ENCODE results near the gene CELF3.
"Not testable (repeated sequence)": the region's sequence is repeated elsewhere in the genome, so short reads cannot be mapped to it uniquely, and the experiment has no call there.

The CELF3 gene

GRCh38 chr1:151693057-151693651 is 23.4 kb downstream of the CELF3 start:
- DNase-seq, result no peak

GRCh38 chr1:151692226-151692625 is 24.4 kb downstream of the CELF3 start:
- DNase-seq, result no peak

GRCh38 chr1:151689494-151689893 is 27.1 kb downstream of the CELF3 start:
- no peak for DNase-seq

GRCh38 chr1:151686561-151686960 is 30.0 kb downstream of the CELF3 start:
- DNase-seq, result no peak

- no peak for DNase-seq
Measured at GRCh38 chr1:151684128-151684527, 32.5 kb downstream of the CELF3 start.

- not testable (repeated sequence) for DNase-seq
Measured at GRCh38 chr1:151682901-151683300, 33.7 kb downstream of the CELF3 start.

- DNase-seq, result no peak
Measured at GRCh38 chr1:151681923-151682322, 34.7 kb downstream of the CELF3 start.

- DNase-seq, result no peak
Measured at GRCh38 chr1:151680826-151681225, 35.8 kb downstream of the CELF3 start.

GRCh38 chr1:151680391-151680790 is 36.2 kb downstream of the CELF3 start:
- no peak for DNase-seq

- DNase-seq, result no peak
Measured at GRCh38 chr1:151673407-151673806, 43.2 kb downstream of the CELF3 start.

GRCh38 chr1:151670036-151670675 is 46.4 kb downstream of the CELF3 start:
- DNase-seq, result not testable (repeated sequence)

- no peak for DNase-seq
Measured at GRCh38 chr1:151668090-151668489, 48.5 kb downstream of the CELF3 start.

GRCh38 chr1:151661751-151662150 is 54.9 kb downstream of the CELF3 start:
- no peak for DNase-seq

- DNase-seq, result no peak
Measured at GRCh38 chr1:151655371-151655770, 61.2 kb downstream of the CELF3 start.

GRCh38 chr1:151653397-151653796 is 63.2 kb downstream of the CELF3 start:
- no peak for DNase-seq
